ENCODE measurements around the gene C2orf68. TPM values are rescaled to one million over a fixed set of nuclear protein-coding genes. Genes with fewer than 3 reads are reported as not detected.
"Not testable (repeated sequence)": the region's sequence is repeated elsewhere in the genome, so short reads cannot be mapped to it uniquely, and the experiment has no call there.

C2orf68 gene
- polyA plus RNA-seq (2012; ENCODE audit: low read depth, missing spikeins), result 16.8 TPM

- peak; percentile 96 for DNase-seq (ENCODE audit: insufficient read length, low spot score)
- TF ChIP-seq SPI1 (IDR thresholded peaks at IDR 0.05; ENCODE audit: low read depth, low read length) (0 out of 2 replicates have a peak, but pooled peaks have one; percentile 21), POLR2AphosphoS5 (IDR thresholded peaks at IDR 0.05; ENCODE audit: low read depth, low read length) (peak; percentile 89), TAF1 (IDR thresholded peaks at IDR 0.05; ENCODE audit: low read depth, low read length) (peak; percentile 78), POLR2A (IDR thresholded peaks at IDR 0.05; ENCODE audit: low read depth, low read length) (peak; percentile 91), PAX5 (IDR thresholded peaks at IDR 0.05; ENCODE audit: insufficient read depth, low read length, severe bottlenecking) (peak; percentile 60), POU2F2 (IDR thresholded peaks at IDR 0.05; ENCODE audit: low read depth, low read length) (peak; percentile 60)
- peak; percentile 78 for FAIRE-seq
Observed at GRCh38 chr2:85611705-85612587, at the start of gene C2orf68. Gene C2orf68, minus strand, starts transcription at chr2:85612066. Its CDS starts 82 bp downstream, at chr2:85611984.

- FAIRE-seq, result no peak
- DNase-seq (ENCODE audit: insufficient read length, low spot score), result no peak
- TF ChIP-seq PAX5 (IDR thresholded peaks at IDR 0.05; ENCODE audit: insufficient read depth, low read length, severe bottlenecking) (no peak), POLR2AphosphoS5 (IDR thresholded peaks at IDR 0.05; ENCODE audit: low read depth, low read length) (no peak), TAF1 (IDR thresholded peaks at IDR 0.05; ENCODE audit: low read depth, low read length) (no peak), SPI1 (IDR thresholded peaks at IDR 0.05; ENCODE audit: low read depth, low read length) (no peak), POLR2A (IDR thresholded peaks at IDR 0.05; ENCODE audit: low read depth, low read length) (no peak)
Observed at GRCh38 chr2:85661139-85661858, 49.4 kb upstream of the C2orf68 start.

- no peak for TF ChIP-seq POLR2A (IDR thresholded peaks at IDR 0.05; ENCODE audit: low read depth, low read length)
- TF ChIP-seq PAX5 (IDR thresholded peaks at IDR 0.05; ENCODE audit: insufficient read depth, low read length, severe bottlenecking), result no peak
- TF ChIP-seq TAF1 (IDR thresholded peaks at IDR 0.05; ENCODE audit: low read depth, low read length), result no peak
- TF ChIP-seq POU2F2 (IDR thresholded peaks at IDR 0.05; ENCODE audit: low read depth, low read length), result no peak
- no peak for TF ChIP-seq SPI1 (IDR thresholded peaks at IDR 0.05; ENCODE audit: low read depth, low read length)
- TF ChIP-seq POLR2AphosphoS5 (IDR thresholded peaks at IDR 0.05; ENCODE audit: low read depth, low read length), result no peak
- DNase-seq (ENCODE audit: insufficient read length, low spot score) (no peak), FAIRE-seq (no peak)
Observed at GRCh38 chr2:85660725-85661124, 48.9 kb upstream of the C2orf68 start.

GRCh38 chr2:85660301-85660700, 48.4 kb upstream of the C2orf68 start:
- DNase-seq (ENCODE audit: insufficient read length, low spot score); FAIRE-seq: not testable (repeated sequence)

- DNase-seq (ENCODE audit: insufficient read length, low spot score) (no peak), FAIRE-seq (no peak)
- TF ChIP-seq SPI1 (IDR thresholded peaks at IDR 0.05; ENCODE audit: low read depth, low read length), result no peak
- TF ChIP-seq PAX5 (IDR thresholded peaks at IDR 0.05; ENCODE audit: insufficient read depth, low read length, severe bottlenecking), result no peak
- TF ChIP-seq POLR2A (IDR thresholded peaks at IDR 0.05; ENCODE audit: low read depth, low read length), result no peak
- TF ChIP-seq TAF1 (IDR thresholded peaks at IDR 0.05; ENCODE audit: low read depth, low read length), result no peak
- no peak for TF ChIP-seq POU2F2 (IDR thresholded peaks at IDR 0.05; ENCODE audit: low read depth, low read length)
- TF ChIP-seq POLR2AphosphoS5 (IDR thresholded peaks at IDR 0.05; ENCODE audit: low read depth, low read length), result no peak
Observed at GRCh38 chr2:85659324-85659981, 47.6 kb upstream of the C2orf68 start.

GRCh38 chr2:85657399-85657798, 45.5 kb upstream of the C2orf68 start:
- not testable (repeated sequence) for FAIRE-seq; DNase-seq (ENCODE audit: insufficient read length, low spot score)

DNA sequence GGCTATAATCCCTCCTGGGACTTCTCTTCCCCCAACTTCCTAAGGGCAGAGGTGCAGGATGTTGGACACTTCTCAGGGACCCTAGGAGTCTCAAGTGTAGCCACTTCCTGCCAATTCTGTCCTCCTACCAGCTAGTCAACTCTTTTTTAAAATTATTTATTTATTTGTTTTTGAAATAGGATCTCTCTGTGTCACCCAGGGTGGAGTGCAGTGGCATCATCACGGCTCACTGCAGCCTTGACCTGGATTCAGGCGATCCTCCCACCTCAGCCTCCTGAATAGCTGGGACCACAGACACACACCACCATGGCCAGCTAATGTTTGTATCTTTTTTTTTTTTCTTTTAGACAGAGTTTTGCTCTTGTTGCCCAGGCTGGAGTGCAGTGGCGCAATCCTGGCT, 44.6 kb upstream of the C2orf68 start:
- no peak for DNase-seq (ENCODE audit: insufficient read length, low spot score)
- no peak for TF ChIP-seq PAX5 (IDR thresholded peaks at IDR 0.05; ENCODE audit: insufficient read depth, low read length, severe bottlenecking)
- TF ChIP-seq POLR2A (IDR thresholded peaks at IDR 0.05; ENCODE audit: low read depth, low read length), result no peak
- TF ChIP-seq POU2F2 (IDR thresholded peaks at IDR 0.05; ENCODE audit: low read depth, low read length), result no peak
- no peak for TF ChIP-seq SPI1 (IDR thresholded peaks at IDR 0.05; ENCODE audit: low read depth, low read length)
- TF ChIP-seq TAF1 (IDR thresholded peaks at IDR 0.05; ENCODE audit: low read depth, low read length), result no peak
- TF ChIP-seq POLR2AphosphoS5 (IDR thresholded peaks at IDR 0.05; ENCODE audit: low read depth, low read length), result no peak
- no peak for FAIRE-seq

GRCh38 chr2:85655961-85656417, 44.1 kb upstream of the C2orf68 start:
- FAIRE-seq (no peak), DNase-seq (ENCODE audit: insufficient read length, low spot score) (no peak)
- TF ChIP-seq POLR2A (IDR thresholded peaks at IDR 0.05; ENCODE audit: low read depth, low read length) (no peak), SPI1 (IDR thresholded peaks at IDR 0.05; ENCODE audit: low read depth, low read length) (no peak), PAX5 (IDR thresholded peaks at IDR 0.05; ENCODE audit: insufficient read depth, low read length, severe bottlenecking) (no peak), POU2F2 (IDR thresholded peaks at IDR 0.05; ENCODE audit: low read depth, low read length) (no peak), TAF1 (IDR thresholded peaks at IDR 0.05; ENCODE audit: low read depth, low read length) (no peak), POLR2AphosphoS5 (IDR thresholded peaks at IDR 0.05; ENCODE audit: low read depth, low read length) (no peak)

DNA sequence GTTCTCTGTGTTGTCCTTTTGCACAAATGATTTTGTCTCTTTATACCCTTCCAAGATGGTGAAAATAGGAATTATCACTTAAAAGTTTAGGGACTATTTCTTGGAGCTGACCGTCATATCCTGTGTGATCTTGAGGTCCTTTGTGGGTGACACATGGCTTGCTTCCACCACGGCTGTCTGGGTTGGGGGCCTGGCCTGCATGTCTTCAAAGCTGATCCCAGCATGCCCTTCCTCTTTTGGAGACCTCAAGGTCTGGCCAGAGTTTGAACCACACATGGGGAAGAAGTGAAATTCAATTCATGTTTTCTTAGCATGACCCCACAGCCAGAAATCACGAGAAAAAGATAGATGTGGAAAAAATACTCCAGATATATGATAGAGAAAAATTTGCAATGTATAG, 42.1 kb upstream of the C2orf68 start:
- FAIRE-seq, result no peak
- no peak for TF ChIP-seq PAX5 (IDR thresholded peaks at IDR 0.05; ENCODE audit: insufficient read depth, low read length, severe bottlenecking)
- no peak for TF ChIP-seq TAF1 (IDR thresholded peaks at IDR 0.05; ENCODE audit: low read depth, low read length)
- no peak for TF ChIP-seq POLR2A (IDR thresholded peaks at IDR 0.05; ENCODE audit: low read depth, low read length)
- TF ChIP-seq SPI1 (IDR thresholded peaks at IDR 0.05; ENCODE audit: low read depth, low read length), result no peak
- TF ChIP-seq POLR2AphosphoS5 (IDR thresholded peaks at IDR 0.05; ENCODE audit: low read depth, low read length), result no peak
- no peak for TF ChIP-seq POU2F2 (IDR thresholded peaks at IDR 0.05; ENCODE audit: low read depth, low read length)
- no peak for DNase-seq (ENCODE audit: insufficient read length, low spot score)
